Activated CD4-positive, alpha-beta T cell treated with anti-CD3 and anti-CD28 coated beads, Interleukin-2, amount 50 U/mL, for 1 hour (primary cell): ENCODE measurements around the gene TRIM29.
A peak's percentile ranks its signal among the peaks of the same experiment; 100 is the strongest.

ENCODE experiments used
- DNase-seq: peaks from one replicate; pipeline ENCODE4 v3.0.0-alpha.2; 2020

TRIM29 gene

DNA sequence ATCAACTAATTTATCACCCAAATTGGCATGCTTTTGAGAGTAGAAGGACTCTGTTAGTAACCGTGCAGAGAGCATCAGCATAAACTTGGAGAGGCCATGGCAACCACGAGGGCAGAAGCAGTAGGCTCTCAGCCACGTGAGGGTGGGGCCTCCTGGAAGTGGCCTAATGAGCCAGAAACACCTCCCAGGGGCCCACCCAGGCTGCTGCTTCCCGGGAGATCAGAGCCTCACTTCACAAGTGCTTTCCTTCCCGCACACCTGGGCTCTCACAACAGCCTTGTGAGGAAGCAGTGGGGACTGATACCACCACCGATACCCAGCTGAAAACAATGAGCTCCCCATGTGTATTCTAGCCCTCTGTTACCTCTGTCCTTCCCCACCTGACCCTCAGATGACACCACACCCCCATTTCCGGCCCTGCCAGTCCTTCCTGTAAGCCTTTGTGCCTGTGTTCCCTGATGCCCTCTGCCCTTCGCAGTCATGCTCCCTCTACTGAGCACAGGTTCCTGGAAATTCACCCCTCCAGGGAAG is 17.0 kb downstream of the TRIM29 start:
- DNase-seq, result no peak

DNA sequence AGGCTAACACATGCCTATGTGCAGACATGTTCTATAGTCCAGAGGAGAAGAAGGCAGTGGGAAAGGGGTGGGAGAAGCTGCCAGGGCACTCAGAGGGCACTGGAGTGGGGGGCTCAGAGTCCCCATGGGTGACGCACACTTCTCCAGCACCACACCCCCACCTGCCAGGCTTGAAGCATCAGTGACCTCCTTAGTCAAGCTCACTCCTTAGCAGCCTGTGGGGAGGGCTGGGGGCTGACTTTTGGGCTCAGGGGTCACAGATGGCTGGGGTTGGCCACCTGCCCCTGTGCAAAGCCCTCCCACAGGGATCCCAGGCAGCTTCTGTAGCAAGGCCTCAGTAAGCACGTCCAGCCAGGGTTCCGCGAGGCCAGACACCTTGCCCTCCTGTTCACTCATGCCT is 18.8 kb downstream of the TRIM29 start:
- no peak for DNase-seq

GRCh38 chr11:120117991-120118390 is 19.9 kb downstream of the TRIM29 start:
- no peak for DNase-seq

DNA sequence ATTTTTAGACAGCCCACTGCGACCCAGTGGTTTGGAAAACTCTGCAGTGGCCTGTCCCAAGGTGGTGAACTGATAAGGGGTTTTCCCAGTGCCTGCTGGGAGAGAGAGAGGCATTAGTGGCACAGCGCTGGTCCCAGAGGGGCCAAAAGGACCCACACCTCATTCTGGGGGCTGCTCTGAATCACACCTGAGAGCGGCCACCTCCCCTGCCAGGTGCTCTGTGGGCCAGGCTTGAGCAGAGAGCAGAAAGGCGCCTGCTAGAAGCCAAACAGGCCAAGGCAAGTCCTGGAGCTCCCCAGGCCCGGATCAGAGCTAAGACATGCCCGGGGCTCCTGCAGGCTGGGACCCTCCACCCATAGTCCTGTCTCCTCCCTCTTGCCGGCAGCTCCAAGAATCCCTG is 20.9 kb downstream of the TRIM29 start:
- no peak for DNase-seq

GRCh38 chr11:120115272-120116000 is 22.5 kb downstream of the TRIM29 start:
- DNase-seq, result no peak

DNA sequence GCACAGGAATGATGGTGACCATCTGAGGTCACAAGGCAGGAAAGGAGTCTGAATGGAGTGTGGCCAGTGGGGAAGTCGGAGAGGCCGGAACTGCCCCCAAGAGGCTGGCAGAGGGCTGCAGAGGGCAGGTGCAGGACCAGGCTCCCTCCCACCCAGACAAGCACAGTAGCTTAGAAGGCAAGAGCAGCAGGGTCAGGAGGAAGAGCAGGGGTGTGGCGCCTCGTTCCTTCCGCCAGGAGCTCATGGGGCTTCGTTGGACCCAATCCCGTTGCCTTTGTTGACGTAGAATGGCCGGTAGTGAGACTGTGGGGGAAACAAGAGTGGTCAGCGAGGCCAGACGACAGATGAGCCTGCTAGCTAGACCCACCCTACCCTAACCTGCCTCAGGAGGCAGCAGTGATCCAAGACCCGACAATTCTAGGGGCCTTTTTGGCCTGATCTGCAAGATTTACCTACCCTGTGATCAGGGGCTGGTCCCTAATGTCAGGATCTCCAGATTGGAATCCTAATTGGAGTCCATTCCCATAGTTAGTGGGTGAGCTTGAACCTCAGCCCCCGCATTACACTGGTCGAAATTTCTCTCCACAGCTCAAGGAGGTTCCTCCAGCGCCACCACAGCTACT is 25.6 kb downstream of the TRIM29 start:
- DNase-seq, result no peak

DNA sequence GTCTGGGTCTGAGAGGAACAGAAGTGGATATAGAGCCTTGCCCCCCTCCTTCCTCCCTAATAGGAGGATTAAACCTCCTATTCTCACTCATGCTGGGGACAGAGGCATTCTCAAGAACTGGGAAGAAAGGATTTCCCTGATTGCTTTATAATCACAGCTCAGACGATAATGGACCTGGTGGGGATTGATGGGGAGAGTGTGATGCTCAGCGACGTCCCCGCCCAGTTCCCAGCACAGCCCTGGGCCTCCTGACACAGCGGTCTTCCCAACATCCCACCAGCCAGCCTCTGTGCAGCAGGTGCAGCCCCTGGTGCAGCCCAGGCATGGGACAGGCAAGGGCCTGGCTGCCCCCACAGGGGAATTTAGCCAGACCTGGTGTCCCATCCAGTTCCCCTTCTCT is 28.4 kb downstream of the TRIM29 start:
- no peak for DNase-seq

GRCh38 chr11:120108785-120109168 is 29.1 kb downstream of the TRIM29 start:
- no peak for DNase-seq

- peak; percentile 57 for DNase-seq
Observed at GRCh38 chr11:120108154-120108784, 29.6 kb downstream of the TRIM29 start.

- DNase-seq, result no peak
Observed at GRCh38 chr11:120107692-120108091, 30.2 kb downstream of the TRIM29 start.

DNA sequence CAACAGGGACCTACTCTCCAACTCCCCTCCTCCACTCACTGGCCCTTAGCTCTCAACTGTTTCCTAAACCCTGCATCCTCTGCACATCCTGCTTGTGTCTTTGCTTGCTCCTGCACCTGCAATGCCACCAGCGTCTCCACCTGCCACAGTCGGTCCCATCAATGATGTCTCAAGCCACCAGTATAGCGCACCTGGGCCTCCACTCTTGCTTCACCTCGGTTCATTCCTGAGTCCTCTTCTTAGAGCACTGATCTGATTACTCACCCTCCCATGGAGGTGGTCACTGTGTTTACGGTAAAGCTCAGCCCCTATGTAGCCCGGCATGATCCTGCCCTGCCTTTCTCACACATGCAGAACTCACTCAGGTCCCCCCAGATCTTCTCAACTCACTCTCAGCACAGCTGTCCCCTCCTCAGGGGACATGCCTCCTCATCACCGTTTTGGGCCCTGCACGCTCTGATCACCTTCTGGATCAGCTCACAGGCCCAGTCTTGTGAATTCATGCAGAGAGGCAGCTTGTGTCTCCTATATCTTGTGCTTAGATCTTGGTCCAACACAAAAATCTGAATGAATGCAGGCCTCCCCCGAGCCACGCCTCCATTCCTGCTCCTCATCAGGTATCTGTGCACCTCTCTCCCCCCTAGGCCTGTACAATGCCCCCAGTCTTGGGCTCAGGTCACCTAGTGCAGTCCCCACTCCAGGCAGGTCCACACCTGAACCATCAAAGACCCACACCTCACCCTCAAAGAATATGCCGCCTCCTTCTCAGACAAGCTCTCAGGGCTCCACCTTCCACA is 31.4 kb downstream of the TRIM29 start:
- DNase-seq, result no peak

- no peak for DNase-seq
Observed at GRCh38 chr11:120105576-120105975, 32.3 kb downstream of the TRIM29 start.

- DNase-seq, result no peak
Observed at GRCh38 chr11:120104041-120104565, 33.8 kb downstream of the TRIM29 start.

DNA sequence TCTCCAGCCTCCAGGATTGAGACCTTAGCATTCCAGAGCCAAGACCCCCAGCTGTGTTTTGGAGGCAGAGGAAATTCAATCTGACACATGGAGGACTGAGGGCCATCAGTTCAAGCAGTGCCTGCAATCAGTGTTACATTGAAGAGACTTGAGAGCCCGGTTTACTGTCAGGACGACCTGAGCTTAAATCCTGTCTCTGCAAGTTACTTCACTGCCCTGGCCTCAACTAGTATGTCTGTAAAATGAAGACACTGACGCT is 35.1 kb downstream of the TRIM29 start:
- no peak for DNase-seq

- DNase-seq, result no peak
Observed at GRCh38 chr11:120102050-120102863, 35.7 kb downstream of the TRIM29 start.

GRCh38 chr11:120098503-120099020 is 39.4 kb downstream of the TRIM29 start:
- DNase-seq, result no peak

- no peak for DNase-seq
Observed at GRCh38 chr11:120097721-120098385, 40.1 kb downstream of the TRIM29 start.

- DNase-seq, result no peak
Observed at GRCh38 chr11:120096369-120097191, 41.3 kb downstream of the TRIM29 start.

GRCh38 chr11:120095516-120095915 is 42.4 kb downstream of the TRIM29 start:
- DNase-seq, result no peak

GRCh38 chr11:120091701-120092100 is 46.2 kb downstream of the TRIM29 start:
- DNase-seq, result no peak

DNA sequence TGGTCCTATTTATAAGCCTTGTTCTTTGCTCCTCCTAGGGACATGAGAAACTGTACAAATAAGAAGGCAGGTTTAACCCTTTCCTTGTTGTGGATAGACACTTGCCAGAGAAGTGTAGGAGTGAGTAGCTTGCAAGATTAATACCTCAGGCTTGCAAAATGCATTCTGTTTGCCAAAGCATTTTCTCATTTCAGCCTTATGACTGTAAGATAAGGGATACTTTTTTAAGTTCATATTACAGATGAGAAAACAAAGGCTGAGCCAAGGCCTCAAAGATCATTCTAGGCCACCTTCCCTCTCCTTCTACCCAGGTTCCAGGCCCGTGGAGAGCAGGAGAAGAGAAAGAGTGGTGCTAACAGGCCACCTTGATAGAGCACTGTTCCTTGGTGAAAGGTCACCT is 46.8 kb downstream of the TRIM29 start:
- no peak for DNase-seq
